ENCODE results near the gene TMCC1. TPM values are rescaled to one million over a fixed set of nuclear protein-coding genes. Genes with fewer than 3 reads are reported as not detected.

TMCC1 gene
- total RNA-seq, 1 experiment from 2014 or later: 6.2 TPM

DNA sequence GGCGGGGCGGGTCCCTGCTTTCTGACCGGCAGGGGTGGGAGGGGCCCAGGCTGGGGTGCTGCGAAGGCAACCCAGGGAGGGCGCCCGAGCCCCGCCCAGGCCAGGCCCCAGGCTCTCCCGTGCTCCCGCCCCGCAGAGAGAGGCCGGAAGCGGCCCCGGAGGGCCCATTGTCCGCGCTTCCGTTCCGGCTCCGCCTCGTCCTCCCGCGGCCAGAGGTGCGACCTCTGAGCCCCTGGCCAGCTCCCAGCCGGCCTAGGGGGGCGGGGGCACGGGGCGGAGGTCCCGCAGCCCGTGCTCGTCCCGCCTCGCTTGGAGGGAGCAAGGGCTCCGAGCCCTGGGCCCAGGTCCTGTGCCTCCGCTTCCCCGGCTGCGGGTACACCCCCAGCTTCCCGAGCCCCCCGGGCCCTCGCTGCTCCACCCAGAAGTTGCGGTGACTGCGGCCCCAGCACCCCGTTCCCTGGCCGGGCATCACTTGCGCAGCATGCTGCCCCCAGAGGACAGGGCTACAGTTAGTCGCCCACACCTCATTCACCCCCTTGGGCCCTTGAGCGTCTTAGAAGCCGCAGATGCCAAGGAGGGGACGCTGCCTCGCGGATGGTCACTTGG, 266.7 kb downstream of the TMCC1 start:
- POLR2A ChIA-PET (ENCODE audit: unreplicated experiment): no interaction called here

DNA sequence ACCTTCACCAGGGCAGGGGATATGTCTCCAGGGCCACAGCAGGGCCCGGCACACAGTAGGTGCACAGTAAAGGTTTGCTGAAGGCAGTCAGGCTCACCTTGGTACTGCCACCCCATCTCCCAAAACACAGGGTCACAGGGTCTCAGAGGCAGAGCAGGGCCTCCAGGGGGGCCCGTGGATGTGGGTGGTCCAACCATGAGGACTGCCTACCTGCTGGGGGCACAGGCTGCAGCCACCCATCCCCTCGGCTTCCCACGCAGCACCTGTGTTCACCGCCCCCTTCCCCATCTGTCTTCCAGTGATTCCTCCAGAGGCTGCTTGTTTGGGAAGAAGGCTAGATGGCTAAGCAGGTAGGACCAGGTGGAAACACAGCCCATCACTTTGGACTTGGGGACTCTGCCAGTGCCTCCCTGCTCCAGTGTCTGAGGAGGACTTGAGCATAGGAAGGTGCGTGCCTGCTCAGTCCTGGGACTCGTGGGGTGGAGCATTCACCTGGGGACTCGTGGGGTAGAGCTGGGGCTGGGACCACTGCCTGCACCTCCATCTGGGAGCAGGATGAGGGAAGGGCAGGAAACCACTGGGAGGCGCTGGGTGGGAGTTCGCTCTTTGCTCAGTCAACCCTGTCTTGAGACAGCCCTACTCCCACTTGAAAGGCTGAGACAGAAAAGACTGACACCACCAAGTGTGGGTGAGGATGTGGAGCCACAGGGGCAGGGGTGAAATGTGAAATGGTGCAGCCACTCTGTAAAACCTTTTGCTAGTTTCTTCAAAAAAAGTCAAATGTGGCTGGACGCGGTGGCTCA, 268.2 kb downstream of the TMCC1 start:
- H3K27me3 ChIP-seq (ENCODE audit: low read length): no peaks in the 10 kb centered on the region
- ChIA-PET POLR2A (ENCODE audit: unreplicated experiment) (no interaction called here), CTCF (no interaction called here)
- DNase-seq: no peak
- H3K36me3 ChIP-seq (ENCODE audit: low read depth, low read length): no peaks in the 10 kb centered on the region
- no peak for TF ChIP-seq EZH2 (IDR thresholded peaks at IDR 0.05; ENCODE audit: low read length, unreplicated experiment)
- no peak for TF ChIP-seq EZH2phosphoT487 (IDR thresholded peaks at IDR 0.05; ENCODE audit: borderline replicate concordance, low read length)
- TF ChIP-seq, protein P1, sequence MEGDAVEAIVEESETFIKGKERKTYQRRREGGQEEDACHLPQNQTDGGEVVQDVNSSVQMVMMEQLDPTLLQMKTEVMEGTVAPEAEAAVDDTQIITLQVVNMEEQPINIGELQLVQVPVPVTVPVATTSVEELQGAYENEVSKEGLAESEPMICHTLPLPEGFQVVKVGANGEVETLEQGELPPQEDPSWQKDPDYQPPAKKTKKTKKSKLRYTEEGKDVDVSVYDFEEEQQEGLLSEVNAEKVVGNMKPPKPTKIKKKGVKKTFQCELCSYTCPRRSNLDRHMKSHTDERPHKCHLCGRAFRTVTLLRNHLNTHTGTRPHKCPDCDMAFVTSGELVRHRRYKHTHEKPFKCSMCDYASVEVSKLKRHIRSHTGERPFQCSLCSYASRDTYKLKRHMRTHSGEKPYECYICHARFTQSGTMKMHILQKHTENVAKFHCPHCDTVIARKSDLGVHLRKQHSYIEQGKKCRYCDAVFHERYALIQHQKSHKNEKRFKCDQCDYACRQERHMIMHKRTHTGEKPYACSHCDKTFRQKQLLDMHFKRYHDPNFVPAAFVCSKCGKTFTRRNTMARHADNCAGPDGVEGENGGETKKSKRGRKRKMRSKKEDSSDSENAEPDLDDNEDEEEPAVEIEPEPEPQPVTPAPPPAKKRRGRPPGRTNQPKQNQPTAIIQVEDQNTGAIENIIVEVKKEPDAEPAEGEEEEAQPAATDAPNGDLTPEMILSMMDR (conservative IDR thresholded peaks at IDR 0.05; ENCODE audit: low read depth, low read length): 0 out of 2 replicates have a peak, but pooled peaks have one; percentile 27
- H3K9ac ChIP-seq (ENCODE audit: low read length): no peak overlapping the region
- no peaks in the 10 kb centered on the region for H3K9me2 ChIP-seq (replicated peaks; ENCODE audit: low read length)
- H3F3A ChIP-seq (ENCODE audit: low read length, unreplicated experiment): no peaks in the 10 kb centered on the region
- intact Hi-C loops (cut with micrococcal nuclease): loop anchor here (10.0 kb wide), 1 partner anchor 380 kb away; no protein-coding TSS in a partner anchor
- H3K9me3 ChIP-seq (ENCODE audit: low read length): no peaks in the 10 kb centered on the region
- BruUV-seq (replicated peaks): no TSS peak
- peaks cover 16% of the 10 kb centered on the region for H3K4me1 ChIP-seq (ENCODE audit: insufficient read depth, low read length)
- no peak for ATAC-seq
- no peaks in the 10 kb centered on the region for H3K79me2 ChIP-seq (ENCODE audit: low read length)
- H2AFZ ChIP-seq (ENCODE audit: low read length): peak overlapping the region; percentile 74; the same call in 1 of the 2 replicates
- no peak overlapping the region for H3K4me3 ChIP-seq (ENCODE audit: low read length)
- peak overlapping the region; percentile 53 for H3K4me2 ChIP-seq (ENCODE audit: low read length)
- peak overlapping the region; percentile 68 for H3K27ac ChIP-seq (ENCODE audit: low read length)
- H4K20me1 ChIP-seq (ENCODE audit: low read length): no peaks in the 10 kb centered on the region

More for the DNA sequence above, 266.7 kb downstream of the TMCC1 start:
- Histone ChIP-seq H3K9me2 (replicated peaks; ENCODE audit: low read length) (no peaks in the 10 kb centered on the region), H3K79me2 (ENCODE audit: low read length) (no peaks in the 10 kb centered on the region), H2AFZ (ENCODE audit: low read length) (peak overlapping the region; percentile 73), H3K27me3 (ENCODE audit: low read length) (no peaks in the 10 kb centered on the region), H3K4me2 (ENCODE audit: low read length) (peak overlapping the region; percentile 72), H3F3A (ENCODE audit: low read length, unreplicated experiment) (no peaks in the 10 kb centered on the region), H3K4me3 (ENCODE audit: low read length) (no peak overlapping the region), H3K4me1 (ENCODE audit: insufficient read depth, low read length) (peaks cover 16% of the 10 kb centered on the region), H3K27ac (ENCODE audit: low read length) (peak overlapping the region; percentile 68), H3K9me3 (ENCODE audit: low read length) (no peaks in the 10 kb centered on the region), H4K20me1 (ENCODE audit: low read length) (no peaks in the 10 kb centered on the region), H3K36me3 (ENCODE audit: low read depth, low read length) (no peaks in the 10 kb centered on the region), H3K9ac (ENCODE audit: low read length) (peak overlapping the region; percentile 41; the same call in 1 of the 2 replicates)
- intact Hi-C loops (cut with micrococcal nuclease): loop anchor here (1.0 to 10.0 kb wide), 2 partner anchors 137 to 378 kb away; no protein-coding TSS in a partner anchor
- ATAC-seq: peak; percentile 89
- DNase-seq: peak; percentile 68
- CTCF ChIA-PET: interaction anchor here (0.6 to 0.7 kb wide), 2 partner anchors 135 to 203 kb away, joined by 3 to 5 read pairs; no protein-coding TSS in a partner anchor
- TF ChIP-seq, protein P1 (conservative IDR thresholded peaks at IDR 0.05; ENCODE audit: low read depth, low read length): peak; percentile 23; the same call in 1 of the 2 replicates
- no peak for TF ChIP-seq EZH2phosphoT487 (IDR thresholded peaks at IDR 0.05; ENCODE audit: borderline replicate concordance, low read length)
- BruUV-seq (replicated peaks): no TSS peak
